NCI-H2029 treated with DMSO at 0.1 percent for 48 hours (cell line): ENCODE results near the gene MEP1A.

Experiments
- DNase-seq: peaks from one replicate; lab custom pipeline; 2025; lab: John Stamatoyannopoulos, UW

The MEP1A gene

GRCh38 chr6:46776070-46776712 is 17.0 kb upstream of the MEP1A start:
- no peak for DNase-seq

- DNase-seq: no peak
Observed at GRCh38 chr6:46777476-46778346, 15.5 kb upstream of the MEP1A start.

- DNase-seq: peak; percentile 53
Observed at GRCh38 chr6:46781478-46782378, 11.5 kb upstream of the MEP1A start.

- DNase-seq: no peak
Observed at GRCh38 chr6:46784535-46784934, 8.7 kb upstream of the MEP1A start.

- no peak for DNase-seq
Observed at GRCh38 chr6:46787871-46788540, 5.2 kb upstream of the MEP1A start.

GRCh38 chr6:46788791-46789190 is 4.4 kb upstream of the MEP1A start:
- no peak for DNase-seq

GRCh38 chr6:46789434-46790354 is 3.5 kb upstream of the MEP1A start:
- DNase-seq: no peak

- DNase-seq: no peak
Observed at GRCh38 chr6:46790355-46790874, 2.8 kb upstream of the MEP1A start.

- no peak for DNase-seq
Observed at GRCh38 chr6:46792635-46793034, 554 bp upstream of the MEP1A start.

- DNase-seq: no peak
Observed at GRCh38 chr6:46794068-46794467, 879 bp downstream of the MEP1A start.

- DNase-seq: no peak
Observed at GRCh38 chr6:46795816-46796215, 2.6 kb downstream of the MEP1A start.

- DNase-seq: no peak
Observed at GRCh38 chr6:46796848-46797580, 3.8 kb downstream of the MEP1A start.

GRCh38 chr6:46799657-46800056 is 6.5 kb downstream of the MEP1A start:
- no peak for DNase-seq

- no peak for DNase-seq
Observed at GRCh38 chr6:46808806-46809205, 15.6 kb downstream of the MEP1A start.

GRCh38 chr6:46815130-46815529 is 21.9 kb downstream of the MEP1A start:
- no peak for DNase-seq

GRCh38 chr6:46816626-46817025 is 23.4 kb downstream of the MEP1A start:
- DNase-seq: no peak

GRCh38 chr6:46819561-46819960 is 26.4 kb downstream of the MEP1A start:
- DNase-seq: no peak

GRCh38 chr6:46821458-46821881 is 28.3 kb downstream of the MEP1A start:
- DNase-seq: no peak

- no peak for DNase-seq
Observed at GRCh38 chr6:46828939-46829338, 35.8 kb downstream of the MEP1A start.

GRCh38 chr6:46832816-46833215 is 39.6 kb downstream of the MEP1A start:
- no peak for DNase-seq
